ENCODE measurements around the gene CILP2.

The CILP2 gene

GRCh38 chr19:19530423-19530804 lies 7.7 kb upstream of the CILP2 start:
- DNase-seq, result no peak

GRCh38 chr19:19530889-19531288 lies 7.2 kb upstream of the CILP2 start:
- DNase-seq, result no peak

GRCh38 chr19:19531951-19532805 lies 5.9 kb upstream of the CILP2 start:
- DNase-seq, result peak in 12 of 14 donors; percentile 12 to 82 (median 50)

- DNase-seq, result no peak
These were observed 5.0 kb upstream of the CILP2 start for GRCh38 chr19:19532806-19533701.

- no peak for DNase-seq
These were observed 4.2 kb upstream of the CILP2 start for GRCh38 chr19:19533841-19534240.

- DNase-seq, result no peak
These were observed 3.4 kb upstream of the CILP2 start for GRCh38 chr19:19534556-19535265.

GRCh38 chr19:19535311-19536191 lies 2.5 kb upstream of the CILP2 start:
- no peak for DNase-seq

GRCh38 chr19:19537075-19538048 lies 703 bp upstream of the CILP2 start:
- DNase-seq, result no peak

GRCh38 chr19:19538785-19539166 lies 711 bp downstream of the CILP2 start:
- no peak for DNase-seq

- DNase-seq, result no peak
These were observed 1.6 kb downstream of the CILP2 start for GRCh38 chr19:19539698-19540063.

- DNase-seq, result no peak
These were observed 2.1 kb downstream of the CILP2 start for GRCh38 chr19:19540064-19540714.

GRCh38 chr19:19540715-19541515 lies 2.9 kb downstream of the CILP2 start:
- no peak for DNase-seq

- DNase-seq, result no peak
These were observed 3.6 kb downstream of the CILP2 start for GRCh38 chr19:19541616-19542015.

GRCh38 chr19:19542507-19542906 lies 4.4 kb downstream of the CILP2 start:
- DNase-seq, result no peak

- DNase-seq, result no peak
These were observed 5.0 kb downstream of the CILP2 start for GRCh38 chr19:19543101-19543500.

- DNase-seq, result no peak
These were observed 5.6 kb downstream of the CILP2 start for GRCh38 chr19:19543640-19544039.

GRCh38 chr19:19544257-19544953 lies 6.3 kb downstream of the CILP2 start:
- DNase-seq, result no peak

GRCh38 chr19:19544954-19545591 lies 7.0 kb downstream of the CILP2 start:
- DNase-seq, result no peak
